Renal cortex interstitium (tissue), 11 donors: Measurements from ENCODE around the gene MAPRE3. TPM values are rescaled to one million over a fixed set of nuclear protein-coding genes. Genes with fewer than 3 reads are reported as not detected.
"Not testable (repeated sequence)": the region's sequence is repeated elsewhere in the genome, so short reads cannot be mapped to it uniquely, and the experiment has no call there.

ENCODE experiments used
- DNase-seq, 11 donors: peaks; one replicate each; pipeline ENCODE4 v3.0.0-alpha.2; 2013; ENCODE audit warnings: low read depth in 9 of 11, low spot score in 4 of 11; ENCODE audit errors: extremely low read depth in 1 of 11
- polyA plus RNA-seq, 3 donors: library from polyadenylated mRNA; unstranded; fragments of 120-200 nt; gene quantifications; one replicate each; pipeline ENCODE4 v1.2.1, GENCODE V29; 2013; ENCODE audit not compliant: insufficient read length in 3 of 3

The MAPRE3 gene
- polyA plus RNA-seq, 3 donors: 9.6 to 15.8 (median 12.6) TPM

DNA sequence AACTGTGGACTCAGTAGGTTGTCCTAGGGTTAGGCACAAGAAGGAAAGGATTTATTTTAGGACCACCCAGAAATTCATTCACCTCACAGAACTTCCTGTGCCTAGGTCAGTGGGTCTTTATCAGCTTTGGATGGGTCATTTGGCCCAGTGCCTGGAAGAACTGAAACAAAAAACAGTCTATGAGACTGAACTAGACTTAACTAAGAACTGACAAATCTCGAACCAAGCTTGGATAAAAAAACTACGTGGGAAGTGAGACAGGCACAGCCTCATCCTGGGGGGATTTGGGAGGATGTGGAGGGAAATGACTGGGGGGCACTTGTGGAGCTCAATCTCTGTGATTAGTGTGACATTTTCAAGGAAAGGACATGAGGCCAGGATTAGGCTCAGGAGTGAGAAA lies 103.3 kb downstream of the MAPRE3 start:
- DNase-seq: no peak

DNA sequence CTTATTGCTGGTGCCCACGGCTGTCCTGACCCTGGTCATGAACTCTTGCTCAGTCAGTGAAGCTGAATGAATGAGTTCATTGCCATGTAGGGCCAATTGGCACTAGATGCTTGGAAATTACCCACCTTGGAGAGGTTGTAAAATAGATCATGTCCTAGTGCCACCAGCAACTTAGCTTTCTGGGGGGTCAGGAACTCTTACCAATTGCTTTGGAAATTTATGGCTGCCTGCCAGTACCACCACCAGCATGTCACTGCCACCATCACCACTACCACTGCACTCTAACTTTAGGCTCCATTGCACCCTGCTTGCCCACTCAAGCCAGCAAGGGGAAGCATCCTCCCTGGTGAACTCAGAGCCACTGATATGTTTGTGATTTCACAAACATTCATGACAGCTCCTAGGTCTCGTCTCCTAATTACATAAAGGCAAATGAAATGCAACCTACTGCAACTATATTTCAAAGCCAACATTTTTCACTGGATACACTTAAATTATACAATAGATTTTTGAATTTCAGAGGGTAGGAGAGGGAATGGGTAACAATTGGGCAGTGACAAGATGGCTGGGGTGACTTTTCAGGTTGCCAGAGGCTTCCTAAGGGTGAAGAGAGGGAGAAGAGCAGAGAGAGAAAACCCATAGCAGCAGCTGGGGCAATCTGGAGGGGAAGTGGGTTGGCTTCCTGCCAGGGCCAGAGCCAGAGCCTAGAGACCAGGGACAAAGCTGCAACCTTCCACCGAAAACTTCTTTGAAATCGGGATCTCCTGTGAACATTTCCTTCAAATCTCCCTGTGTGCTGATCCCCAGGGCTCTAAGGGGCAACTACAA lies 104.5 kb downstream of the MAPRE3 start:
- no peak for DNase-seq

DNA sequence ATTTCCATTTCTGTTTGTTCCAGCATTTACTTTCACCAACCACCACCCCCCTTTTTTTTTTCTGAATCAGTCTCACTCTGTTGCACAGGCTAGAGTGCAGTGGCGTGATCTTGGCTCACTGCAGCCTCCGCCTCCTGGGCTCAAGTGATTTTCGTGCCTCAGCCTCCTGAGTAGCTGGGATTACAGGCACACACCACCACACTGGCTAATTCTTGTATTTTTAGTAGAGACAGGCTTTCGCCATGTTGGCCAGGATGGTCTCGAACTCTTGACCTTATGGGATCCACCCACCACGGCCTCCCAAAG lies 105.1 kb downstream of the MAPRE3 start:
- DNase-seq: not testable (repeated sequence)

- no peak for DNase-seq
These were observed 105.9 kb downstream of the MAPRE3 start for GRCh38 chr2:27076323-27076722.

Other genes with a start within 250 kb of the MAPRE3 start
- 10 to 100 TPM; 15.4 to 16.4 (median 16.1) TPM for gene SLC35F6, start 206.4 kb upstream of the MAPRE3 start, polyA plus RNA-seq
- 10 to 100 TPM; 12.1 to 17.2 (median 17.2) TPM for gene CENPA, start 184.6 kb upstream of the MAPRE3 start, polyA plus RNA-seq
- gene DPYSL5, start 122.5 kb upstream of the MAPRE3 start, polyA plus RNA-seq: 1 to 10 TPM; 4.4 to 8.6 (median 8.5) TPM
- 10 to 100 TPM; 55.8 to 71.9 (median 63.6) TPM for gene TMEM214, start 62.3 kb downstream of the MAPRE3 start, polyA plus RNA-seq
- gene AGBL5, start 81.0 kb downstream of the MAPRE3 start, polyA plus RNA-seq: 10 to 100 TPM; 61.9 to 66.8 (median 65.2) TPM
- 100 to 1,000 TPM; 234 to 273 (median 243) TPM for gene OST4, start 101.0 kb downstream of the MAPRE3 start, polyA plus RNA-seq
- gene EMILIN1, start 108.0 kb downstream of the MAPRE3 start, polyA plus RNA-seq: 100 to 1,000 TPM in 1 of 3 donors, 10 to 100 TPM in 2; 53.5 to 130 (median 96.3) TPM
- gene KHK, start 116.1 kb downstream of the MAPRE3 start, polyA plus RNA-seq: 10 to 100 TPM; 42.9 to 58.5 (median 55.3) TPM
- gene CGREF1, start 148.5 kb downstream of the MAPRE3 start, polyA plus RNA-seq: 1 to 10 TPM; 6.2 to 8.6 (median 7.4) TPM
- gene ABHD1, start 153.2 kb downstream of the MAPRE3 start, polyA plus RNA-seq: 1 to 10 TPM; 1.3 to 1.9 (median 1.6) TPM
- gene PREB, start 164.0 kb downstream of the MAPRE3 start, polyA plus RNA-seq: 10 to 100 TPM; 42.0 to 55.0 (median 46.4) TPM
- not detected for gene PRR30, start 168.8 kb downstream of the MAPRE3 start, polyA plus RNA-seq
- gene TCF23, start 178.4 kb downstream of the MAPRE3 start, polyA plus RNA-seq: under 1 TPM; 0.51 to 0.78 (median 0.62) TPM
- gene ATRAID, start 241.4 kb downstream of the MAPRE3 start, polyA plus RNA-seq: 100 to 1,000 TPM; 148 to 150 (median 148) TPM
- gene SLC5A6, start 241.6 kb downstream of the MAPRE3 start, polyA plus RNA-seq: 10 to 100 TPM; 37.2 to 47.6 (median 42.0) TPM
- 10 to 100 TPM; 50.4 to 54.6 (median 54.1) TPM for gene CAD, start 246.7 kb downstream of the MAPRE3 start, polyA plus RNA-seq